Gastroesophageal sphincter (tissue), 3 donors: Measurements from ENCODE around the gene FBXO11.

Experiments used
- CTCF ChIP-seq, 4 experiments: fragments of 200-600 bp in 2 of 4; fragments of 450-650 bp in 2 of 4; sonication (generic) in 1 of 4; IDR thresholded peaks; one replicate each; pipeline ENCODE4 v1.5.1; 2017 to 2019; ENCODE audit warnings: antibody characterized with exemption in 4 of 4, mild to moderate bottlenecking in 2 of 4, moderate library complexity in 2 of 4
- POLR2A ChIP-seq, 2 donors: fragments of 450-650 bp; IDR thresholded peaks; one replicate each; pipeline ENCODE4 v1.6.1; 2017; ENCODE audit warnings: antibody characterized with exemption in 2 of 2, mild to moderate bottlenecking in 2 of 2, moderate library complexity in 1 of 2

- no peak for TF ChIP-seq CTCF (IDR thresholded peaks at IDR 0.05)
- no peak for TF ChIP-seq POLR2A (IDR thresholded peaks at IDR 0.05)
Measured at GRCh38 chr2:47744074-47744473, 162.2 kb downstream of the FBXO11 start.
